ENCODE data around the gene FOSL1. TPM values are rescaled to one million over a fixed set of nuclear protein-coding genes. Genes with fewer than 3 reads are reported as not detected.

Gene FOSL1
- total RNA-seq, 2 donors from 2014 or later = 4.9 to 6.8 TPM

- Histone ChIP-seq H3K27me3 (no peaks in the 10 kb centered on the region), H3K27ac (no peak overlapping the region), H3K4me1 (peaks cover 0 to 47% of the 10 kb centered on the region in 2 donors), H3K9me3 (no peaks in the 10 kb centered on the region), H3K36me3 (peaks cover 67% of the 10 kb centered on the region), H3K4me3 (no peak overlapping the region)
- TF ChIP-seq CTCF (IDR thresholded peaks at IDR 0.05) = no peak
- no peak for DNase-seq (ENCODE audit: low spot score)
Observed at GRCh38 chr11:65862941-65863888, 37.0 kb downstream of the FOSL1 start.

GRCh38 chr11:65862191-65862735 lies 37.9 kb downstream of the FOSL1 start:
- no peak for DNase-seq (ENCODE audit: low spot score)
- Histone ChIP-seq H3K27me3 (no peaks in the 10 kb centered on the region), H3K27ac (no peak overlapping the region), H3K4me1 (peaks cover 0 to 47% of the 10 kb centered on the region in 2 donors), H3K9me3 (no peaks in the 10 kb centered on the region), H3K4me3 (no peak overlapping the region), H3K36me3 (peaks cover 58% of the 10 kb centered on the region)
- no peak for TF ChIP-seq CTCF (IDR thresholded peaks at IDR 0.05)

- H3K27me3 ChIP-seq = no peaks in the 10 kb centered on the region
- DNase-seq (ENCODE audit: low spot score) = no peak
- H3K27ac ChIP-seq = peak overlapping the region; percentile 96
- no peaks in the 10 kb centered on the region for H3K9me3 ChIP-seq
- H3K4me3 ChIP-seq = peak overlapping the region; percentile 64 to 98
- TF ChIP-seq CTCF (IDR thresholded peaks at IDR 0.05) = no peak
- peaks cover 52% of the 10 kb centered on the region for H3K36me3 ChIP-seq
- peaks cover 0 to 50% of the 10 kb centered on the region in 2 donors for H3K4me1 ChIP-seq
Observed at GRCh38 chr11:65861533-65862183, 38.5 kb downstream of the FOSL1 start.

- no peaks in the 10 kb centered on the region for H3K27me3 ChIP-seq
- H3K36me3 ChIP-seq = peaks cover 47% of the 10 kb centered on the region
- no peaks in the 10 kb centered on the region for H3K9me3 ChIP-seq
- TF ChIP-seq CTCF (IDR thresholded peaks at IDR 0.05) = no peak
- peaks cover 0 to 55% of the 10 kb centered on the region in 2 donors for H3K4me1 ChIP-seq
- DNase-seq (ENCODE audit: low spot score) = no peak
- H3K27ac ChIP-seq = peak overlapping the region; percentile 96
- peak overlapping the region; percentile 64 to 98 for H3K4me3 ChIP-seq
Observed at GRCh38 chr11:65861165-65861505, 39.1 kb downstream of the FOSL1 start.

- peaks cover 47% of the 10 kb centered on the region for H3K36me3 ChIP-seq
- H3K4me1 ChIP-seq = peaks cover 0 to 61% of the 10 kb centered on the region in 2 donors
- H3K9me3 ChIP-seq = no peaks in the 10 kb centered on the region
Observed at GRCh38 chr11:65860278-65861164, 39.7 kb downstream of the FOSL1 start, which contains the start of gene MUS81. TSS of gene MUS81 (plus strand) at chr11:65860433. CDS start at chr11:65860754, 321 bp downstream.

More at GRCh38 chr11:65860278-65861164, 39.7 kb downstream of the FOSL1 start, which contains the start of gene MUS81:
- H3K27me3 ChIP-seq = no peaks in the 10 kb centered on the region
- TF ChIP-seq CTCF (IDR thresholded peaks at IDR 0.05) = peak; percentile 69 to 86
- peak; percentile 98 for DNase-seq (ENCODE audit: low spot score)
- H3K4me3 ChIP-seq = peak within 1 kb of the TSS; percentile 98 to 100
- peak within 1 kb of the TSS; percentile 96 for H3K27ac ChIP-seq
